Karpas-422 (cell line): ENCODE measurements around the gene YPEL1. TPM values are rescaled to one million over a fixed set of nuclear protein-coding genes. Genes with fewer than 3 reads are reported as not detected.

ENCODE experiments used
- DNase-seq: peaks from one replicate; pipeline ENCODE4 v3.0.0-alpha.2; 2015
- H2AFZ ChIP-seq: fragments of 200-600 bp; sonication (generic); 2 replicates; pipeline ENCODE4 v1.6.1; 2014; ENCODE audit warnings: antibody characterized with exemption, low read length, mixed read lengths
- H3K27ac ChIP-seq: fragments of 200-600 bp; sonication (generic); 2 replicates; pipeline ENCODE4 v1.5.1; 2014; ENCODE audit warnings: mild to moderate bottlenecking, low read length, moderate library complexity
- H3K27me3 ChIP-seq: fragments of 200-600 bp; sonication (generic); 2 replicates; pipeline ENCODE4 v1.6.1; 2014; ENCODE audit warnings: low read length, mixed read lengths
- H3K36me3 ChIP-seq: fragments of 200-600 bp; sonication (generic); 2 replicates; pipeline ENCODE4 v1.6.1; 2014; ENCODE audit warnings: low read length, mixed read lengths; ENCODE audit not compliant: insufficient read depth
- H3K4me1 ChIP-seq: fragments of 200-600 bp; sonication (generic); 2 replicates; pipeline ENCODE4 v1.6.1; 2014; ENCODE audit warnings: mild to moderate bottlenecking, low read length, mixed read lengths
- H3K4me2 ChIP-seq: fragments of 200-600 bp; sonication (generic); 2 replicates; pipeline ENCODE4 v1.6.1; 2014; ENCODE audit warnings: low read length, low read depth, mild to moderate bottlenecking; ENCODE audit not compliant: poor library complexity, severe bottlenecking
- H3K4me3 ChIP-seq: fragments of 200-600 bp; sonication (generic); 2 replicates; pipeline ENCODE4 v1.5.1; 2014; ENCODE audit warnings: mild to moderate bottlenecking, antibody characterized with exemption, low read length, mixed read lengths
- H3K79me2 ChIP-seq: fragments of 200-600 bp; sonication (generic); 2 replicates; pipeline ENCODE4 v1.6.1; 2014; ENCODE audit warnings: mild to moderate bottlenecking, low read length, mixed read lengths
- H3K9ac ChIP-seq: fragments of 200-600 bp; sonication (generic); 2 replicates; pipeline ENCODE4 v1.6.0; 2014; ENCODE audit warnings: low read length
- H3K9me2 ChIP-seq: fragments of 200-600 bp; sonication (generic), shearing (Covaris generic); replicated peaks from 2 replicates; pipeline ENCODE4 v1.6.0; 2014; ENCODE audit warnings: mild to moderate bottlenecking, low read length, moderate library complexity; ENCODE audit not compliant: insufficient read depth
- H3K9me3 ChIP-seq: fragments of 300-700, 200-600 bp; sonication (generic); 2 replicates; pipeline ENCODE4 v1.6.1; 2014; ENCODE audit warnings: low read length, mixed read lengths
- H4K20me1 ChIP-seq: fragments of 200-600 bp; sonication (generic); 2 replicates; pipeline ENCODE4 v1.6.1; 2014; ENCODE audit warnings: mild to moderate bottlenecking, antibody characterized with exemption, low read length, low read depth; ENCODE audit not compliant: insufficient read depth
- total RNA-seq: library from RNA; depleted of rRNA; stranded (reverse); fragments of >200 nt; shearing (Covaris generic); gene quantifications from 2 replicates; pipeline ENCODE4 v1.2.3, GENCODE V29; 2014; ENCODE audit warnings: low replicate concordance

YPEL1 gene
- total RNA-seq, 1 experiment from 2014 or later, result 1.8 TPM

- DNase-seq, result no peak
- Histone ChIP-seq H3K79me2 (no peaks in the 10 kb centered on the region), H3K4me2 (no peak overlapping the region), H3K9me3 (no peaks in the 10 kb centered on the region), H3K27me3 (no peaks in the 10 kb centered on the region), H2AFZ (no peak overlapping the region), H3K36me3 (no peaks in the 10 kb centered on the region), H3K4me3 (no peak overlapping the region), H3K9ac (no peak overlapping the region), H3K27ac (no peak overlapping the region), H4K20me1 (no peaks in the 10 kb centered on the region), H3K4me1 (peaks cover 1% of the 10 kb centered on the region), H3K9me2 (no peaks in the 10 kb centered on the region)
These were observed 22.1 kb downstream of the YPEL1 start for GRCh38 chr22:21713428-21714058.

- H3K9ac ChIP-seq, result no peak overlapping the region
- no peak overlapping the region for H3K27ac ChIP-seq
- H3K4me1 ChIP-seq, result peaks cover 2% of the 10 kb centered on the region; the same call in 1 of the 2 replicates
- H2AFZ ChIP-seq, result no peak overlapping the region
- H3K4me3 ChIP-seq, result no peak overlapping the region
- no peaks in the 10 kb centered on the region for H4K20me1 ChIP-seq
- DNase-seq, result peak; percentile 81
- H3K9me2 ChIP-seq, result no peaks in the 10 kb centered on the region
- no peaks in the 10 kb centered on the region for H3K79me2 ChIP-seq
- no peak overlapping the region for H3K4me2 ChIP-seq
- H3K36me3 ChIP-seq, result no peaks in the 10 kb centered on the region
- no peaks in the 10 kb centered on the region for H3K9me3 ChIP-seq
- no peaks in the 10 kb centered on the region for H3K27me3 ChIP-seq
These were observed 22.7 kb downstream of the YPEL1 start for GRCh38 chr22:21712751-21713427.

GRCh38 chr22:21711851-21712250, 23.7 kb downstream of the YPEL1 start:
- Histone ChIP-seq H3K4me1 (peaks cover 6% of the 10 kb centered on the region; the same call in 1 of the 2 replicates), H2AFZ (no peak overlapping the region), H3K36me3 (no peaks in the 10 kb centered on the region), H3K27ac (no peak overlapping the region), H3K27me3 (no peaks in the 10 kb centered on the region), H3K9me3 (no peaks in the 10 kb centered on the region), H3K79me2 (no peaks in the 10 kb centered on the region), H3K9me2 (no peaks in the 10 kb centered on the region), H3K4me3 (no peak overlapping the region), H4K20me1 (no peaks in the 10 kb centered on the region), H3K9ac (no peak overlapping the region), H3K4me2 (no peak overlapping the region)
- DNase-seq, result no peak

GRCh38 chr22:21710156-21710555, 25.4 kb downstream of the YPEL1 start:
- H3K27ac ChIP-seq, result no peak overlapping the region
- H3K4me3 ChIP-seq, result no peak overlapping the region
- no peaks in the 10 kb centered on the region for H3K27me3 ChIP-seq
- H3K9me2 ChIP-seq, result no peaks in the 10 kb centered on the region
- H3K4me1 ChIP-seq, result peaks cover 6% of the 10 kb centered on the region; the same call in 1 of the 2 replicates
- no peak overlapping the region for H2AFZ ChIP-seq
- H3K4me2 ChIP-seq, result no peak overlapping the region
- H3K36me3 ChIP-seq, result no peaks in the 10 kb centered on the region
- no peak overlapping the region for H3K9ac ChIP-seq
- H3K9me3 ChIP-seq, result no peaks in the 10 kb centered on the region
- H4K20me1 ChIP-seq, result no peaks in the 10 kb centered on the region
- DNase-seq, result no peak
- no peaks in the 10 kb centered on the region for H3K79me2 ChIP-seq

GRCh38 chr22:21709688-21710087, 25.9 kb downstream of the YPEL1 start:
- Histone ChIP-seq H3K27ac (no peak overlapping the region), H3K4me2 (no peak overlapping the region), H3K27me3 (no peaks in the 10 kb centered on the region), H3K4me3 (no peak overlapping the region), H3K9ac (no peak overlapping the region), H3K36me3 (no peaks in the 10 kb centered on the region), H2AFZ (no peak overlapping the region), H4K20me1 (no peaks in the 10 kb centered on the region), H3K4me1 (peaks cover 6% of the 10 kb centered on the region; the same call in 1 of the 2 replicates), H3K9me3 (no peaks in the 10 kb centered on the region), H3K9me2 (no peaks in the 10 kb centered on the region), H3K79me2 (no peaks in the 10 kb centered on the region)
- no peak for DNase-seq

GRCh38 chr22:21708960-21709359, 26.6 kb downstream of the YPEL1 start:
- Histone ChIP-seq H3K27me3 (no peaks in the 10 kb centered on the region), H3K9me2 (no peaks in the 10 kb centered on the region), H3K9me3 (no peaks in the 10 kb centered on the region), H3K4me2 (no peak overlapping the region), H3K27ac (no peak overlapping the region), H3K79me2 (no peaks in the 10 kb centered on the region), H3K4me3 (no peak overlapping the region), H4K20me1 (no peaks in the 10 kb centered on the region), H3K9ac (no peak overlapping the region), H3K4me1 (peaks cover 6% of the 10 kb centered on the region; the same call in 1 of the 2 replicates), H2AFZ (no peak overlapping the region), H3K36me3 (no peaks in the 10 kb centered on the region)
- no peak for DNase-seq

- Histone ChIP-seq H3K4me1 (peaks cover 6% of the 10 kb centered on the region; the same call in 1 of the 2 replicates), H3K4me3 (no peak overlapping the region), H3K79me2 (no peaks in the 10 kb centered on the region), H3K9me2 (no peaks in the 10 kb centered on the region), H3K9ac (no peak overlapping the region), H3K27ac (no peak overlapping the region), H3K27me3 (no peaks in the 10 kb centered on the region), H3K36me3 (no peaks in the 10 kb centered on the region), H4K20me1 (no peaks in the 10 kb centered on the region), H3K9me3 (no peaks in the 10 kb centered on the region), H3K4me2 (no peak overlapping the region), H2AFZ (no peak overlapping the region)
- no peak for DNase-seq
These were observed 27.9 kb downstream of the YPEL1 start for GRCh38 chr22:21707677-21708076.

GRCh38 chr22:21703684-21704316, 31.8 kb downstream of the YPEL1 start:
- Histone ChIP-seq H3K9ac (no peak overlapping the region), H4K20me1 (no peaks in the 10 kb centered on the region), H2AFZ (no peak overlapping the region), H3K4me3 (no peak overlapping the region), H3K79me2 (no peaks in the 10 kb centered on the region), H3K9me2 (no peaks in the 10 kb centered on the region), H3K27me3 (no peaks in the 10 kb centered on the region), H3K27ac (no peak overlapping the region), H3K4me1 (peaks cover 6% of the 10 kb centered on the region; the same call in 1 of the 2 replicates), H3K9me3 (no peaks in the 10 kb centered on the region), H3K36me3 (no peaks in the 10 kb centered on the region), H3K4me2 (no peak overlapping the region)
- DNase-seq, result no peak
